ENCODE results near the gene CYP19A1. TPM values are rescaled to one million over a fixed set of nuclear protein-coding genes. Genes with fewer than 3 reads are reported as not detected.

The CYP19A1 gene
- total RNA-seq, 1 donor from 2014 or later = not detected

- Mint-ChIP-seq H3K36me3 (no peaks in the 10 kb centered on the region), H3K27me3 (ENCODE audit: low read depth) (peaks cover 20% of the 10 kb centered on the region), H3K27ac (no peak overlapping the region), H3K4me1 (no peaks in the 10 kb centered on the region), H3K9me3 (peaks cover 3% of the 10 kb centered on the region), H3K4me3 (no peak overlapping the region)
- no peak for DNase-seq (ENCODE audit: low spot score in 2 of 2, unreplicated experiment in 2 of 2)
- no peak for TF ChIP-seq CTCF (IDR thresholded peaks at IDR 0.05; ENCODE audit: unreplicated experiment)
Measured at GRCh38 chr15:51183076-51183475, 155.3 kb downstream of the CYP19A1 start.

GRCh38 chr15:51181905-51182304, 156.5 kb downstream of the CYP19A1 start:
- TF ChIP-seq CTCF (IDR thresholded peaks at IDR 0.05; ENCODE audit: unreplicated experiment) = no peak
- Mint-ChIP-seq H3K9me3 (peaks cover 3% of the 10 kb centered on the region), H3K27me3 (ENCODE audit: low read depth) (peaks cover 20% of the 10 kb centered on the region), H3K4me1 (no peaks in the 10 kb centered on the region), H3K4me3 (no peak overlapping the region), H3K36me3 (no peaks in the 10 kb centered on the region), H3K27ac (no peak overlapping the region)
- DNase-seq (ENCODE audit: low spot score in 2 of 2, unreplicated experiment in 2 of 2) = no peak

- H3K4me1 Mint-ChIP-seq = no peaks in the 10 kb centered on the region
- H3K27me3 Mint-ChIP-seq (ENCODE audit: low read depth) = peaks cover 20% of the 10 kb centered on the region
Measured at GRCh38 chr15:51181221-51181620, 157.2 kb downstream of the CYP19A1 start.

GRCh38 chr15:51180534-51180933, 157.9 kb downstream of the CYP19A1 start:
- Mint-ChIP-seq H3K36me3 (no peaks in the 10 kb centered on the region), H3K27ac (no peak overlapping the region), H3K9me3 (peaks cover 3% of the 10 kb centered on the region), H3K27me3 (ENCODE audit: low read depth) (peaks cover 18% of the 10 kb centered on the region), H3K4me3 (no peak overlapping the region), H3K4me1 (no peaks in the 10 kb centered on the region)
- DNase-seq (ENCODE audit: low spot score in 2 of 2, unreplicated experiment in 2 of 2) = no peak
- TF ChIP-seq CTCF (IDR thresholded peaks at IDR 0.05; ENCODE audit: unreplicated experiment) = no peak

More at GRCh38 chr15:51181221-51181620, 157.2 kb downstream of the CYP19A1 start:
- DNase-seq (ENCODE audit: low spot score in 2 of 2, unreplicated experiment in 2 of 2) = no peak
- H3K27ac Mint-ChIP-seq = no peak overlapping the region
- peaks cover 3% of the 10 kb centered on the region for H3K9me3 Mint-ChIP-seq
- no peak for TF ChIP-seq CTCF (IDR thresholded peaks at IDR 0.05; ENCODE audit: unreplicated experiment)
- H3K4me3 Mint-ChIP-seq = no peak overlapping the region
- no peaks in the 10 kb centered on the region for H3K36me3 Mint-ChIP-seq

GRCh38 chr15:51180011-51180410, 158.4 kb downstream of the CYP19A1 start:
- Mint-ChIP-seq H3K4me3 (no peak overlapping the region), H3K27me3 (ENCODE audit: low read depth) (peaks cover 15% of the 10 kb centered on the region), H3K36me3 (no peaks in the 10 kb centered on the region), H3K27ac (no peak overlapping the region), H3K9me3 (peaks cover 3% of the 10 kb centered on the region), H3K4me1 (no peaks in the 10 kb centered on the region)
- TF ChIP-seq CTCF (IDR thresholded peaks at IDR 0.05; ENCODE audit: unreplicated experiment) = no peak
- no peak for DNase-seq (ENCODE audit: low spot score in 2 of 2, unreplicated experiment in 2 of 2)

GRCh38 chr15:51172193-51172592, 166.2 kb downstream of the CYP19A1 start:
- H3K27me3 Mint-ChIP-seq (ENCODE audit: low read depth) = peaks cover 7% of the 10 kb centered on the region
- H3K4me3 Mint-ChIP-seq = no peak overlapping the region
- no peak overlapping the region for H3K27ac Mint-ChIP-seq
- no peak for TF ChIP-seq CTCF (IDR thresholded peaks at IDR 0.05; ENCODE audit: unreplicated experiment)
- H3K36me3 Mint-ChIP-seq = no peaks in the 10 kb centered on the region
- peaks cover 12% of the 10 kb centered on the region for H3K9me3 Mint-ChIP-seq
- no peak for DNase-seq (ENCODE audit: low spot score in 2 of 2, unreplicated experiment in 2 of 2)
- peaks cover 3% of the 10 kb centered on the region for H3K4me1 Mint-ChIP-seq

Measured in mesothelial cell of epicardium (in vitro differentiated cells).